GM23338 (cell line): ENCODE results near the gene CDCA4. TPM values are rescaled to one million over a fixed set of nuclear protein-coding genes. Genes with fewer than 3 reads are reported as not detected.

Experiments
- ATAC-seq: fragments of 200-7000 bp; cut with Tn5 transposase; 3 replicates; pipeline ENCODE4 v1.9.1; 2020
- DNase-seq: peaks from one replicate; pipeline ENCODE4 v3.0.0-alpha.2; 2015; ENCODE audit warnings: low spot score
- H2AFZ ChIP-seq: fragments of 200-600 bp; sonication (generic); 2 replicates; pipeline ENCODE4 v1.8.0; 2016; ENCODE audit warnings: antibody characterized with exemption, mild to moderate bottlenecking, moderate library complexity
- H3F3A ChIP-seq: fragments of 200-600 bp; sonication (generic); replicated peaks from 2 replicates; pipeline ENCODE4 v1.8.0; 2017; ENCODE audit warnings: antibody characterized with exemption, mixed run types, low read depth
- H3K27ac ChIP-seq: fragments of 200-600 bp; sonication (generic); 2 replicates; pipeline ENCODE4 v1.6.1; 2016; ENCODE audit warnings: low read depth
- H3K27me3 ChIP-seq: fragments of 200-600 bp; sonication (generic); 2 replicates; pipeline ENCODE4 v1.8.0; 2016; ENCODE audit warnings: mild to moderate bottlenecking, mixed run types, moderate library complexity; ENCODE audit not compliant: insufficient read depth
- H3K36me3 ChIP-seq: fragments of 200-600 bp; sonication (generic); 2 replicates; pipeline ENCODE4 v1.8.0; 2016; ENCODE audit warnings: mild to moderate bottlenecking; ENCODE audit not compliant: insufficient read depth
- H3K4me1 ChIP-seq: fragments of 200-600 bp; sonication (generic); 2 replicates; pipeline ENCODE4 v1.8.0; 2016; ENCODE audit warnings: mild to moderate bottlenecking, moderate library complexity; ENCODE audit not compliant: insufficient read depth
- H3K4me2 ChIP-seq: fragments of 200-600 bp; sonication (generic); 2 replicates; pipeline ENCODE4 v1.7.1; 2017; ENCODE audit warnings: mixed run types
- H3K4me3 ChIP-seq: fragments of 200-600 bp; sonication (generic); 2 replicates; pipeline ENCODE4 v1.6.1; 2016; ENCODE audit warnings: mixed run types
- H3K79me2 ChIP-seq: fragments of 200-600 bp; sonication (generic); replicated peaks from 2 replicates; pipeline ENCODE4 v1.8.0; 2017; ENCODE audit warnings: mild to moderate bottlenecking; ENCODE audit not compliant: insufficient read depth
- H3K9me2 ChIP-seq: fragments of 200-600 bp; sonication (generic); 2 replicates; pipeline ENCODE4 v1.8.0; 2017; ENCODE audit not compliant: insufficient read depth
- H4K20me1 ChIP-seq: fragments of 200-600 bp; sonication (generic); replicated peaks from 2 replicates; pipeline ENCODE4 v1.8.0; 2017; ENCODE audit warnings: mild to moderate bottlenecking; ENCODE audit not compliant: insufficient read depth
- H3K27ac Mint-ChIP-seq: 2 replicates; pipeline ENCODE4 v1.8.0; 2020; ENCODE audit warnings: inconsistent platforms, mild to moderate bottlenecking, moderate library complexity, mixed read lengths
- H3K27me3 Mint-ChIP-seq: 3 replicates; pipeline ENCODE4 v1.8.0; 2022; ENCODE audit warnings: low read depth, mild to moderate bottlenecking, moderate library complexity, mixed read lengths, inconsistent platforms; ENCODE audit not compliant: insufficient read depth, poor library complexity
- H3K36me3 Mint-ChIP-seq: 3 replicates; pipeline ENCODE4 v1.8.0; 2021; ENCODE audit warnings: low read depth, mild to moderate bottlenecking, inconsistent platforms, moderate library complexity, mixed read lengths
- H3K4me1 Mint-ChIP-seq: 3 replicates; pipeline ENCODE4 v1.8.0; 2020; ENCODE audit warnings: mild to moderate bottlenecking, inconsistent platforms, mixed read lengths
- H3K4me3 Mint-ChIP-seq: 3 replicates; pipeline ENCODE4 v1.8.0; 2021; ENCODE audit warnings: moderate library complexity, mild to moderate bottlenecking, inconsistent platforms, mixed read lengths
- H3K9me3 Mint-ChIP-seq: 3 replicates; pipeline ENCODE4 v1.8.0; 2020; ENCODE audit warnings: moderate library complexity, mild to moderate bottlenecking, inconsistent platforms, mixed read lengths
- CREB1 ChIP-seq: fragments of 250-450 bp; sonication (Bioruptor Pico); IDR thresholded peaks from 2 replicates; pipeline ENCODE4 v1.5.0; 2020; ENCODE audit warnings: low read depth, mild to moderate bottlenecking, moderate library complexity
- EZH2 ChIP-seq: fragments of 200-600 bp; sonication (generic); IDR thresholded peaks from one replicate; pipeline ENCODE4 v1.8.0; 2017; ENCODE audit warnings: antibody characterized with exemption, mild to moderate bottlenecking, low read depth; ENCODE audit not compliant: unreplicated experiment
- EZH2phosphoT487 ChIP-seq: fragments of 200-600 bp; sonication (generic); IDR thresholded peaks from one replicate; pipeline ENCODE4 v1.8.1; 2018; ENCODE audit warnings: antibody characterized with exemption; ENCODE audit not compliant: unreplicated experiment
- JUNB ChIP-seq: IDR thresholded peaks from one replicate; pipeline ENCODE4 v1.6.1; 2016; ENCODE audit warnings: antibody characterized with exemption; ENCODE audit not compliant: unreplicated experiment
- NANOG ChIP-seq: IDR thresholded peaks from 2 replicates; pipeline ENCODE4 v1.6.1; 2016; ENCODE audit warnings: antibody characterized with exemption, borderline replicate concordance
- POLR2AphosphoS5 ChIP-seq: IDR thresholded peaks from 2 replicates; pipeline ENCODE4 v1.6.1; 2016; ENCODE audit warnings: antibody characterized with exemption, low read depth
- STAT1 ChIP-seq: IDR thresholded peaks from one replicate; pipeline ENCODE4 v1.6.1; 2016; ENCODE audit warnings: antibody characterized with exemption; ENCODE audit not compliant: unreplicated experiment
- ZNF114 ChIP-seq: fragments of 250-450 bp; sonication (Bioruptor Pico); IDR thresholded peaks from 2 replicates; pipeline ENCODE4 v1.5.0; 2020; ENCODE audit warnings: mild to moderate bottlenecking, moderate library complexity
- ZNF331 ChIP-seq: fragments of 250-450 bp; sonication (Bioruptor Pico); IDR thresholded peaks from 2 replicates; pipeline ENCODE4 v1.5.0; 2020; ENCODE audit warnings: low read depth, mild to moderate bottlenecking, moderate library complexity
- polyA plus RNA-seq: library from polyadenylated mRNA; unstranded; fragments of >200 nt; fragmentation: Nextera tagmentation; extraction: Ambion mirVana; gene quantifications from 2 replicates; pipeline ENCODE4 v1.2.1, GENCODE V29; 2016
- total RNA-seq: library from RNA; depleted of rRNA; stranded (reverse); fragments of >200 nt; shearing (Covaris generic); gene quantifications from 2 replicates; pipeline ENCODE4 v1.2.3, GENCODE V29; 2014
- TF ChIP-seq, protein P1 (sequence below), 2 experiments: fragments of 200-600 bp in 1 of 2; sonication (generic) in 1 of 2; conservative IDR thresholded peaks; 2 replicates each; pipeline versions ENCODE4 v1.5.1 to v1.6.1; 2016 to 2017; ENCODE audit warnings: antibody characterized with exemption in 2 of 2, low read depth in 2 of 2, mild to moderate bottlenecking in 2 of 2, moderate library complexity in 1 of 2
- TF ChIP-seq, protein P2 (sequence below): fragments of 250-450 bp; sonication (Bioruptor Pico); IDR thresholded peaks from 2 replicates; pipeline ENCODE4 v1.5.0; 2020; ENCODE audit warnings: mild to moderate bottlenecking, moderate library complexity
- TF ChIP-seq, protein P3 (sequence below): IDR thresholded peaks from one replicate; pipeline ENCODE4 v1.6.1; 2018; ENCODE audit warnings: antibody characterized with exemption; ENCODE audit not compliant: unreplicated experiment
- TF ChIP-seq, protein P4 (sequence below): IDR thresholded peaks from 2 replicates; pipeline ENCODE4 v1.6.1; 2016; ENCODE audit warnings: antibody characterized with exemption

Gene CDCA4
- total and polyA plus RNA-seq, 2 experiments from 2014 or later: 32.6 to 70.7 TPM

DNA sequence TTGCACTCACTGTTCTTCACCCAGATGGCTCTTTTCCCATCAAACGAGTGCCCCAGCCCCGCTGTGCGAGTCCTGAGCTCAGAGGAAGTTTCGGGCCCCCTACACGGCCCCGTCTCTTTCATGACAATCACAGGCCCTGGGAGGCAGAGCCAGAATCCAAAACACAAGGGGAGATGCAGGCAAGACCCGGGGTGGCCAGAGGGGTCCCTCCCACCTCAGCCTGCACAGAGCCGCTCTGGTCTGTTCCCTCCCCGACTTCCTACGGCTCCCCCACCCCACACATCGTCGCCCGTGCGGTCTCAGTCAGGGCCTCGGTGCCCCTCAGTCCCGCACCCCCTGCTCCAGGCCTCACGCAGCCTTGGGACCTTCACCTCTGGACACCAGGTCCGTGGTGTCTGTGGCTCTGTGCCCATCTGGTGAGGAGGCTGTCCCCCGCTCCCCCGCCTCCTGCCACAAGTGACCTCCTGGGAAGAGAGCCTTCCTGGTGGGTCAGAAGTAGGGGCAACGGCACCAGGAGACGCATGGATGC lies 35.5 kb upstream of the CDCA4 start:
- H3K4me3 Mint-ChIP-seq: peak overlapping the region; percentile 55; the same call in 2 of the 3 replicates
- DNase-seq (peak; percentile 52), ATAC-seq (peak; percentile 73)
- H3K9me3 Mint-ChIP-seq: no peaks in the 10 kb centered on the region
- peak overlapping the region; percentile 51 for H3K4me2 ChIP-seq
- H3K79me2 ChIP-seq: no peaks in the 10 kb centered on the region
- no peaks in the 10 kb centered on the region for H3F3A ChIP-seq
- no peak overlapping the region for H3K27ac Mint-ChIP-seq
- no peak overlapping the region for H3K27ac ChIP-seq
- H3K4me3 ChIP-seq: peak overlapping the region; percentile 23; the same call in 1 of the 2 replicates
- H2AFZ ChIP-seq: peak overlapping the region; percentile 89
- no peaks in the 10 kb centered on the region for H3K36me3 ChIP-seq
- H3K9me2 ChIP-seq: no peaks in the 10 kb centered on the region
- no peaks in the 10 kb centered on the region for H4K20me1 ChIP-seq
- H3K4me1 Mint-ChIP-seq: peaks cover 27% of the 10 kb centered on the region
- no peaks in the 10 kb centered on the region for H3K36me3 Mint-ChIP-seq
- H3K4me1 ChIP-seq: peaks cover 6% of the 10 kb centered on the region; the same call in 1 of the 2 replicates
- TF ChIP-seq EZH2phosphoT487: no peak
- TF ChIP-seq STAT1: no peak
- TF ChIP-seq, protein P1, sequence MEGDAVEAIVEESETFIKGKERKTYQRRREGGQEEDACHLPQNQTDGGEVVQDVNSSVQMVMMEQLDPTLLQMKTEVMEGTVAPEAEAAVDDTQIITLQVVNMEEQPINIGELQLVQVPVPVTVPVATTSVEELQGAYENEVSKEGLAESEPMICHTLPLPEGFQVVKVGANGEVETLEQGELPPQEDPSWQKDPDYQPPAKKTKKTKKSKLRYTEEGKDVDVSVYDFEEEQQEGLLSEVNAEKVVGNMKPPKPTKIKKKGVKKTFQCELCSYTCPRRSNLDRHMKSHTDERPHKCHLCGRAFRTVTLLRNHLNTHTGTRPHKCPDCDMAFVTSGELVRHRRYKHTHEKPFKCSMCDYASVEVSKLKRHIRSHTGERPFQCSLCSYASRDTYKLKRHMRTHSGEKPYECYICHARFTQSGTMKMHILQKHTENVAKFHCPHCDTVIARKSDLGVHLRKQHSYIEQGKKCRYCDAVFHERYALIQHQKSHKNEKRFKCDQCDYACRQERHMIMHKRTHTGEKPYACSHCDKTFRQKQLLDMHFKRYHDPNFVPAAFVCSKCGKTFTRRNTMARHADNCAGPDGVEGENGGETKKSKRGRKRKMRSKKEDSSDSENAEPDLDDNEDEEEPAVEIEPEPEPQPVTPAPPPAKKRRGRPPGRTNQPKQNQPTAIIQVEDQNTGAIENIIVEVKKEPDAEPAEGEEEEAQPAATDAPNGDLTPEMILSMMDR (conservative IDR thresholded peaks at IDR 0.05; ENCODE audit: low read depth in 2 of 2): no peak
- no peak for TF ChIP-seq CREB1
- TF ChIP-seq, protein P2, sequence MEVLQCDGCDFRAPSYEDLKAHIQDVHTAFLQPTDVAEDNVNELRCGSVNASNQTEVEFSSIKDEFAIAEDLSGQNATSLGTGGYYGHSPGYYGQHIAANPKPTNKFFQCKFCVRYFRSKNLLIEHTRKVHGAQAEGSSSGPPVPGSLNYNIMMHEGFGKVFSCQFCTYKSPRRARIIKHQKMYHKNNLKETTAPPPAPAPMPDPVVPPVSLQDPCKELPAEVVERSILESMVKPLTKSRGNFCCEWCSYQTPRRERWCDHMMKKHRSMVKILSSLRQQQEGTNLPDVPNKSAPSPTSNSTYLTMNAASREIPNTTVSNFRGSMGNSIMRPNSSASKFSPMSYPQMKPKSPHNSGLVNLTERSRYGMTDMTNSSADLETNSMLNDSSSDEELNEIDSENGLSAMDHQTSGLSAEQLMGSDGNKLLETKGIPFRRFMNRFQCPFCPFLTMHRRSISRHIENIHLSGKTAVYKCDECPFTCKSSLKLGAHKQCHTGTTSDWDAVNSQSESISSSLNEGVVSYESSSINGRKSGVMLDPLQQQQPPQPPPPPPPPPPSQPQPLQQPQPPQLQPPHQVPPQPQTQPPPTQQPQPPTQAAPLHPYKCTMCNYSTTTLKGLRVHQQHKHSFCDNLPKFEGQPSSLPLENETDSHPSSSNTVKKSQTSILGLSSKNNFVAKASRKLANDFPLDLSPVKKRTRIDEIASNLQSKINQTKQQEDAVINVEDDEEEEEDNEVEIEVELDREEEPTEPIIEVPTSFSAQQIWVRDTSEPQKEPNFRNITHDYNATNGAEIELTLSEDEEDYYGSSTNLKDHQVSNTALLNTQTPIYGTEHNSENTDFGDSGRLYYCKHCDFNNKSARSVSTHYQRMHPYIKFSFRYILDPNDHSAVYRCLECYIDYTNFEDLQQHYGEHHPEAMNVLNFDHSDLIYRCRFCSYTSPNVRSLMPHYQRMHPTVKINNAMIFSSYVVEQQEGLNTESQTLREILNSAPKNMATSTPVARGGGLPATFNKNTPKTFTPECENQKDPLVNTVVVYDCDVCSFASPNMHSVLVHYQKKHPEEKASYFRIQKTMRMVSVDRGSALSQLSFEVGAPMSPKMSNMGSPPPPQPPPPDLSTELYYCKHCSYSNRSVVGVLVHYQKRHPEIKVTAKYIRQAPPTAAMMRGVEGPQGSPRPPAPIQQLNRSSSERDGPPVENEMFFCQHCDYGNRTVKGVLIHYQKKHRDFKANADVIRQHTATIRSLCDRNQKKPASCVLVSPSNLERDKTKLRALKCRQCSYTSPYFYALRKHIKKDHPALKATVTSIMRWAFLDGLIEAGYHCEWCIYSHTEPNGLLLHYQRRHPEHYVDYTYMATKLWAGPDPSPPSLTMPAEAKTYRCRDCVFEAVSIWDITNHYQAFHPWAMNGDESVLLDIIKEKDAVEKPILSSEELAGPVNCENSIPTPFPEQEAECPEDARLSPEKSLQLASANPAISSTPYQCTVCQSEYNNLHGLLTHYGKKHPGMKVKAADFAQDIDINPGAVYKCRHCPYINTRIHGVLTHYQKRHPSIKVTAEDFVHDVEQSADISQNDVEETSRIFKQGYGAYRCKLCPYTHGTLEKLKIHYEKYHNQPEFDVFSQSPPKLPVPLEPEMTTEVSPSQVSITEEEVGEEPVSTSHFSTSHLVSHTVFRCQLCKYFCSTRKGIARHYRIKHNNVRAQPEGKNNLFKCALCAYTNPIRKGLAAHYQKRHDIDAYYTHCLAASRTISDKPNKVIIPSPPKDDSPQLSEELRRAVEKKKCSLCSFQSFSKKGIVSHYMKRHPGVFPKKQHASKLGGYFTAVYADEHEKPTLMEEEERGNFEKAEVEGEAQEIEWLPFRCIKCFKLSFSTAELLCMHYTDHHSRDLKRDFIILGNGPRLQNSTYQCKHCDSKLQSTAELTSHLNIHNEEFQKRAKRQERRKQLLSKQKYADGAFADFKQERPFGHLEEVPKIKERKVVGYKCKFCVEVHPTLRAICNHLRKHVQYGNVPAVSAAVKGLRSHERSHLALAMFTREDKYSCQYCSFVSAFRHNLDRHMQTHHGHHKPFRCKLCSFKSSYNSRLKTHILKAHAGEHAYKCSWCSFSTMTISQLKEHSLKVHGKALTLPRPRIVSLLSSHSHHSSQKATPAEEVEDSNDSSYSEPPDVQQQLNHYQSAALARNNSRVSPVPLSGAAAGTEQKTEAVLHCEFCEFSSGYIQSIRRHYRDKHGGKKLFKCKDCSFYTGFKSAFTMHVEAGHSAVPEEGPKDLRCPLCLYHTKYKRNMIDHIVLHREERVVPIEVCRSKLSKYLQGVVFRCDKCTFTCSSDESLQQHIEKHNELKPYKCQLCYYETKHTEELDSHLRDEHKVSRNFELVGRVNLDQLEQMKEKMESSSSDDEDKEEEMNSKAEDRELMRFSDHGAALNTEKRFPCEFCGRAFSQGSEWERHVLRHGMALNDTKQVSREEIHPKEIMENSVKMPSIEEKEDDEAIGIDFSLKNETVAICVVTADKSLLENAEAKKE (CRISPR knock-in tag): no peak
- TF ChIP-seq NANOG: no peak
- TF ChIP-seq, protein P3, sequence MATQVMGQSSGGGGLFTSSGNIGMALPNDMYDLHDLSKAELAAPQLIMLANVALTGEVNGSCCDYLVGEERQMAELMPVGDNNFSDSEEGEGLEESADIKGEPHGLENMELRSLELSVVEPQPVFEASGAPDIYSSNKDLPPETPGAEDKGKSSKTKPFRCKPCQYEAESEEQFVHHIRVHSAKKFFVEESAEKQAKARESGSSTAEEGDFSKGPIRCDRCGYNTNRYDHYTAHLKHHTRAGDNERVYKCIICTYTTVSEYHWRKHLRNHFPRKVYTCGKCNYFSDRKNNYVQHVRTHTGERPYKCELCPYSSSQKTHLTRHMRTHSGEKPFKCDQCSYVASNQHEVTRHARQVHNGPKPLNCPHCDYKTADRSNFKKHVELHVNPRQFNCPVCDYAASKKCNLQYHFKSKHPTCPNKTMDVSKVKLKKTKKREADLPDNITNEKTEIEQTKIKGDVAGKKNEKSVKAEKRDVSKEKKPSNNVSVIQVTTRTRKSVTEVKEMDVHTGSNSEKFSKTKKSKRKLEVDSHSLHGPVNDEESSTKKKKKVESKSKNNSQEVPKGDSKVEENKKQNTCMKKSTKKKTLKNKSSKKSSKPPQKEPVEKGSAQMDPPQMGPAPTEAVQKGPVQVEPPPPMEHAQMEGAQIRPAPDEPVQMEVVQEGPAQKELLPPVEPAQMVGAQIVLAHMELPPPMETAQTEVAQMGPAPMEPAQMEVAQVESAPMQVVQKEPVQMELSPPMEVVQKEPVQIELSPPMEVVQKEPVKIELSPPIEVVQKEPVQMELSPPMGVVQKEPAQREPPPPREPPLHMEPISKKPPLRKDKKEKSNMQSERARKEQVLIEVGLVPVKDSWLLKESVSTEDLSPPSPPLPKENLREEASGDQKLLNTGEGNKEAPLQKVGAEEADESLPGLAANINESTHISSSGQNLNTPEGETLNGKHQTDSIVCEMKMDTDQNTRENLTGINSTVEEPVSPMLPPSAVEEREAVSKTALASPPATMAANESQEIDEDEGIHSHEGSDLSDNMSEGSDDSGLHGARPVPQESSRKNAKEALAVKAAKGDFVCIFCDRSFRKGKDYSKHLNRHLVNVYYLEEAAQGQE: no peak
- no peak for TF ChIP-seq EZH2
- TF ChIP-seq, protein P4, sequence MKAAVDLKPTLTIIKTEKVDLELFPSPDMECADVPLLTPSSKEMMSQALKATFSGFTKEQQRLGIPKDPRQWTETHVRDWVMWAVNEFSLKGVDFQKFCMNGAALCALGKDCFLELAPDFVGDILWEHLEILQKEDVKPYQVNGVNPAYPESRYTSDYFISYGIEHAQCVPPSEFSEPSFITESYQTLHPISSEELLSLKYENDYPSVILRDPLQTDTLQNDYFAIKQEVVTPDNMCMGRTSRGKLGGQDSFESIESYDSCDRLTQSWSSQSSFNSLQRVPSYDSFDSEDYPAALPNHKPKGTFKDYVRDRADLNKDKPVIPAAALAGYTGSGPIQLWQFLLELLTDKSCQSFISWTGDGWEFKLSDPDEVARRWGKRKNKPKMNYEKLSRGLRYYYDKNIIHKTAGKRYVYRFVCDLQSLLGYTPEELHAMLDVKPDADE: no peak
- TF ChIP-seq ZNF114 (CRISPR knock-in tag): no peak
- TF ChIP-seq JUNB: no peak
- no peak for TF ChIP-seq ZNF331
- TF ChIP-seq POLR2AphosphoS5: no peak
- peaks cover 6% of the 10 kb centered on the region; the same call in 1 of the 2 replicates for H3K27me3 ChIP-seq
- peaks cover 36% of the 10 kb centered on the region for H3K27me3 Mint-ChIP-seq
